Measurements from ENCODE around the gene TMEM86B. TPM values are rescaled to one million over a fixed set of nuclear protein-coding genes. Genes with fewer than 3 reads are reported as not detected.

The TMEM86B gene
- total RNA-seq, 4 donors from 2014 or later = 2.0 to 40.8 (median 4.4) TPM

DNA sequence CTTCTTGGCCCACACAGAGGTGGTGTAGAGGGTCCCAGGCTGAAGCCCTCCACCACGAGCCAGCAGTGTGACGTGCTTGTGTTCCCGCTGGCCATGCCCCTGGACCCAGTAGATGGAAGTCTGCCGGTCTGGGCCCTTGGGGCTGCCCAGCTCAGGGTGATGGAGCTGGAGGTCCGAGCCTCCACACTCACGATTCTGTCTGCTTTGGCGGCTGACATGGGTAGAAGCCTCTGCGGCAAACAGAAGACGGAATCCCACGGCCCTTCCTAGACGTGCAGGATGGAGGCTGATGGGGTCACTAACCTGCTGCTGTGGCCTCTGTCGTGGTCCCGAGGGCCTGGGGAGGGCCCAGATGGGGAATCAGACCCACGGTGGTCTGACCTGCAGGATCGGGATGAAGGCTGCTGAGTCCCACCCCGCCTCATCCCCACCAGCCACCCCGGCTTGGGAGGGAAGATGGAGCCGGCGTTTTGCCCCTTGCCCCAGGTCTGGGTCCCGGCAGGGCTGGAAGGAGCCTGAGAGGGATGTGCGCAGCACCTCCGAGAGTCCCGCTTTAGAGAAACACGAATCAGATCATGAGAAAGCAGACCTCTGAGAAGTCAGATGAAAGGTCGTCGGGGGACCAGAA, 4.4 kb downstream of the TMEM86B start:
- no peak overlapping the region for H3K27ac ChIP-seq
- intact Hi-C loops (cut with DNase I; ENCODE audit: low total_unique reads) (no loop called here), in situ Hi-C loops (cut with MboI; ENCODE audit: low pct_ligation_motif_present in 1 of 4, low pct_unique_long_range_greater_than_20kb in 1 of 4, low sequenced_read_pairs in 3 of 4) (no loop called here)
- WGBS, 2 donors (ENCODE audit: low coverage in 1 of 2) = 78% methylated on average over 22 of the region's 26 CpGs; no CpG with 5 or more reads in 1 of the 2 donors
- no peaks in the 10 kb centered on the region for H3K36me3 ChIP-seq
- DNase-seq = no peak
- no peaks in the 10 kb centered on the region for H3K9me3 ChIP-seq
- no peak overlapping the region for H3K4me3 ChIP-seq
- TF ChIP-seq EP300 (IDR thresholded peaks at IDR 0.05; ENCODE audit: low read depth) = no peak
- TF ChIP-seq CTCF (IDR thresholded peaks at IDR 0.05) = no peak
- H3K4me1 ChIP-seq = peaks cover 0 to 6% (median 0%) of the 10 kb centered on the region in 4 donors
- no peaks in the 10 kb centered on the region for H3K27me3 ChIP-seq

GRCh38 chr19:55223291-55224037, 5.1 kb downstream of the TMEM86B start:
- TF ChIP-seq EP300 (IDR thresholded peaks at IDR 0.05; ENCODE audit: low read depth) (no peak), POLR2AphosphoS5 (IDR thresholded peaks at IDR 0.05) (no peak), POLR2A (IDR thresholded peaks at IDR 0.05) (no peak), CTCF (IDR thresholded peaks at IDR 0.05) (no peak)
- in situ Hi-C loops (cut with MboI; ENCODE audit: low pct_ligation_motif_present in 1 of 4, low pct_unique_long_range_greater_than_20kb in 1 of 4, low sequenced_read_pairs in 3 of 4) = no loop called here
- no peaks in the 10 kb centered on the region for H3K27me3 ChIP-seq

DNA sequence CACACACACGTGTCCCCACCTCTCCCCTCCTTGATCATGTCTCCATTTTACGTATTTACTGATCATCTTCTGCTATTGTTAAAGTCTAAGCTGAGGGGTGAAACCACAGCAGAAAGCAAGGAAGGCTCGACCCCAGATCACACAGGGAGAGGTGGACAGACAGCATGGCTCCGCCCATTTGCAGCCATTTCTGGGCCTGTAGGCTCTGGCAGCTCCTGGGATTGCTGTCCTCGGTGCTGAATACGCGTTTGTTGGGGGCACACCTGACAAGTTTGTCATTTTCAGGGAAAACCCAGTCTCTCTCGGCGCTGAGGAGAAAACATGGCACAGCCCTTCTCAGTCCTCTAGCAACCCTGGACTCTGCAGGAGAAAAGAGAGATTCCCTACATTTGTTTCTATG, 8.0 kb downstream of the TMEM86B start:
- Histone ChIP-seq H3K9me3 (no peaks in the 10 kb centered on the region), H3K4me1 (peaks cover 0 to 15% (median 9%) of the 10 kb centered on the region in 4 donors), H3K36me3 (no peaks in the 10 kb centered on the region), H3K27ac (no peak overlapping the region), H3K4me3 (no peak overlapping the region), H3K27me3 (no peaks in the 10 kb centered on the region)
- intact Hi-C loops (cut with DNase I; ENCODE audit: low total_unique reads) (no loop called here), in situ Hi-C loops (cut with MboI; ENCODE audit: low pct_ligation_motif_present in 1 of 4, low pct_unique_long_range_greater_than_20kb in 1 of 4, low sequenced_read_pairs in 3 of 4) (no loop called here)
- 87% methylated on average over 3 to 9 of the region's 9 CpGs for WGBS, 2 donors (ENCODE audit: low coverage in 1 of 2)
- no peak for DNase-seq
- no peak for TF ChIP-seq POLR2AphosphoS5 (IDR thresholded peaks at IDR 0.05)
- no peak for TF ChIP-seq CTCF (IDR thresholded peaks at IDR 0.05)
- no peak for TF ChIP-seq POLR2A (IDR thresholded peaks at IDR 0.05)
- TF ChIP-seq EP300 (IDR thresholded peaks at IDR 0.05; ENCODE audit: low read depth) = no peak

More at GRCh38 chr19:55223291-55224037, 5.1 kb downstream of the TMEM86B start:
- Histone ChIP-seq H3K27ac (no peak overlapping the region), H3K4me1 (peaks cover 0 to 4% (median 0%) of the 10 kb centered on the region in 4 donors), H3K36me3 (no peaks in the 10 kb centered on the region), H3K4me3 (no peak overlapping the region), H3K9me3 (no peaks in the 10 kb centered on the region)
- WGBS, 2 donors (ENCODE audit: low coverage in 1 of 2) = 88% methylated on average over 17 of the region's 17 CpGs; no CpG with 5 or more reads in 1 of the 2 donors
- DNase-seq = no peak
- intact Hi-C loops (cut with DNase I; ENCODE audit: low total_unique reads) = no loop called here

- Histone ChIP-seq H3K4me1 (peaks cover 0 to 15% (median 9%) of the 10 kb centered on the region in 4 donors), H3K36me3 (no peaks in the 10 kb centered on the region), H3K9me3 (peaks cover 3 to 7% of the 10 kb centered on the region in 2 donors), H3K4me3 (peak overlapping the region; percentile 3 to 53 (median 34)), H3K27me3 (peaks cover 6% of the 10 kb centered on the region), H3K27ac (peak overlapping the region; percentile 70 to 81 (median 79))
- TF ChIP-seq CTCF (IDR thresholded peaks at IDR 0.05) (no peak), POLR2AphosphoS5 (IDR thresholded peaks at IDR 0.05) (peak; percentile 7 to 60 (median 20)), EP300 (IDR thresholded peaks at IDR 0.05; ENCODE audit: low read depth) (no peak), POLR2A (IDR thresholded peaks at IDR 0.05) (peak; percentile 34)
- intact Hi-C loops (cut with DNase I; ENCODE audit: low total_unique reads) = no loop called here
- DNase-seq = peak; percentile 86
- 5% methylated on average over 32 of the region's 36 CpGs; no CpG with 5 or more reads in 1 of the 2 donors for WGBS, 2 donors (ENCODE audit: low coverage in 1 of 2)
- in situ Hi-C loops (cut with MboI; ENCODE audit: low pct_ligation_motif_present in 1 of 4, low pct_unique_long_range_greater_than_20kb in 1 of 4, low sequenced_read_pairs in 3 of 4) = no loop called here
Measured at GRCh38 chr19:55216461-55217198, 11.9 kb downstream of the TMEM86B start.

Data from transverse colon (tissue), 4 donors.